GM21447 (cell line): ENCODE results near the gene GPR12.

Experiments
- ATAC-seq: cut with Tn5 transposase; IDR thresholded peaks from one replicate; pipeline ENCODE4 v1.9.1; 2021; ENCODE audit not compliant: unreplicated experiment

GPR12 gene

GRCh38 chr13:26705536-26705935, 55.0 kb downstream of the GPR12 start:
- ATAC-seq, result no peak
